ENCODE measurements around the gene PDGFD.
A peak's percentile ranks its signal among the peaks of the same experiment; 100 is the strongest.

PDGFD gene

DNA sequence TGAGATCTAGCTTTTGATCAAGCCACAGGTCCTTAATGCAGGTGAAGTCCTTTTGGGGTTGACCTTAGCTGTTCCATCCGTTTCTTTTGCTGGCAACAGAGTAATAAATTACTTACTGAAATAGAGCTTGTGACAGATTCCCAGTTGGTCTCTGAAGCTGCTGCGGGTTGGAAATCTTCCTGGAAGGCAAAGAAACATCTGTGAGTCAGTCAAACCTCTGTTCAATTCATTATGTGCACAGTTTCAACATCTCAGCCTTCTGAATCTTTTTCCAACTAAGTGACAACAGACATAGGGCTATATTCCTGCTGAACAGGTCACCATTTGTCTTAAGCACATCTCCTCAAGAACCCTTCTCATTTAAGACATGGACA, 216.4 kb downstream of the PDGFD start:
- DNase-seq = no peak

- no peak for DNase-seq
These were observed 217.0 kb downstream of the PDGFD start for GRCh38 chr11:103946793-103947545.

GRCh38 chr11:103944251-103944940, 219.6 kb downstream of the PDGFD start:
- DNase-seq = no peak

DNA sequence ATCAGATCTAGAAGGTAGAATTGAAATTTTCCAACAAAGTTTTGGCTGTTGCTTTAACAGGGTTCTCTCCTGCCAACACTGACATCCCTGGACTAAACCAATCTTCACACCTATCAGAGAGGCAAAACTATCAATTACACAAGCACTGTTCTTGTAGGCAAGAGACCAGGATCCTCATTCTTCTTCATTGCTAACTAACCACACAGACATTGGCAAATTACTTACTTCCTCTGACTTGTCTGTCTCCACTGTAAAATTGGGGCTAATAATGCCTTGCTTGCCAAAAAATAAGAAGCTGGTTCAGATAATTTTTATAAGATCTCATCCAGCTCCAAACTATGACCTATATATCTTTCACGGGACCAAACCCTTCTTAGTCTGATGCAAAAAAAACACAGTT, 221.3 kb downstream of the PDGFD start:
- no peak for DNase-seq

DNA sequence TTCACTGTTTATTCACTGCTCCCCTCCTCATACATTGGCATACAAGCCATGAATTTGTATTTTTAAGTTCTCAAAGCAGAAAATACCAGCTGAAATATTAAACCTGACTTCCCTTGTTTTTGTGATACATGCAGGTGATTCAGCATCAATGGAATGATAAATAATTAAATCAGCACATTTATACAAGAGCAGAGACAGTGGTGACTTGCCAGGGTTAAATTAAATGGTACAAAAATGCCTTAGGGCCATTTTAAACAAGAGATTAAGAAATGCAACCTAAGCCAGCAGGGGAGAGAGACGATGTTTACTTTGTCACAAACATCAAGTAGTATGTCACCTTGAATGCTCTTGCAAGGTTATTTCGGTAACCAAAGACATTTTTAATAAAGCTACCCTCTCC, 223.4 kb downstream of the PDGFD start:
- DNase-seq = no peak

DNA sequence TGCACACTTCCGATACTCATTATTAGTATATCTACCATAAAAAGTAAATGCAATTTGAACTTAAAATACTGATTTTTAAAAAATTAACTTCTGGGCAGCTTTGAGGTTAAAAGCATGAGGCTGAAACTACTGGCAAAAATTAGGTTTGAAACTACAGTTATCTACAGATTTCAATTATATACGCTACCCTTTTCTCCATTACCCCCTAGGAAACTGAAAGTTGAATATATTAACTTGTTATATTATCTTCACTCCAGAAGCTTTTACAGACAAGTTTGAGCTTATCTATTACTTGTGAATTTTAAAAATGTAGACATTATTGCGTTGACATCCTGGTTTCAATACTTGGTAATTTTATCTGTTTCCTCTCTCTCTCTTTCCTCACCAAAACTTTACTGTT, 224.3 kb downstream of the PDGFD start:
- no peak for DNase-seq

DNA sequence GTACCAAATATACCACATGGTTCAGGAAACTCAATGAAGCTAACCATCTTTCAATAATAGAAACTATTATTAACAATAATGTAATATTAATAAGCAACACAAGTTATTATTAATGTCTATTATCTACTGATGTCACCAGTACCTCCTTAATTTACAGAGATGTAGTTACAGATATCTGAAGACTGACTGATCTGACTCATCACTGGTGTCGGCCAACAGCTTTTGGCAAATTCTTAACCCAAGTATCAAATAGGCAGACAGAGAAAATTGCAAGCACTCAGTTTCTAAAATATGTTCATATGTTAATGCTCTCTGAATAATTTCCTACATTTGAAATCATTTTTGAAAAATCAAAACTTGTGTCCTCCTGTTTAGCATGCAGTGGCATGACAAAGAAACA, 227.9 kb downstream of the PDGFD start:
- DNase-seq = no peak

GRCh38 chr11:103935219-103935618, 228.7 kb downstream of the PDGFD start:
- DNase-seq = no peak

DNA sequence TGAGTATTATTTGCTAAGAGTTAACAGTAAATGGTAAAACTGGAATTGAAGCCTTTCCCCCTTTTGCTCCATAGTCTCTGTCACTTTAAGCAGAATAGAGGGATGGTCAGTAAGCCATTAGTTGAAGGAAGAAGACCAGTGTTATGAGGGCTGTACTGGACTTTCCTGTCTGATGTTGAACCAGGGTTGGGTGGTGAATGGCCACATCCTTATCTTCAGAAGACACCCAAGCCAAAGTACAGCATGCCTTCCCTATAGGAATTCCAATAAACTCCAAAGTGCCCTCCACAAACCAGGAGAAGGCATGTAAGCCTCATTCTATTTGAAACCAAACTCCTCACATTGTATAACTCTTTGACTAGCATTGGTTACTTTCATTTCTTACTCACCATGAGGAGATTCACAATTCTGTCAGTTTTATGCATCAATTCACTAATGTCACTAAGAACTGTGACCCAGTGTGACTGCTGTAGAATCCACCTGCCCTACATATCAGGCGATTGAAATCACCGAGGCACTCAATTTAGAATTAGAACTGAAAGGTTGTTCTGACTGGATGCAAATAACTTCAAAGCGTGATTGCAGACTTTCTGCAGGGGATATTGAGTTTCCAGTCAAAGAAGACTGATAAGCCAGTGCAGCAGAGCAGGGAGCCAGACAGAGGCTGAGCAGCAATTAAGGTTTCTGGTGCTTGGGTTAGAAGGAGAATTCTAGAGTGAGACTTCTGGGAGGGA, 234.6 kb downstream of the PDGFD start:
- DNase-seq = no peak

GRCh38 chr11:103928802-103929161, 235.2 kb downstream of the PDGFD start:
- DNase-seq = no peak

DNA sequence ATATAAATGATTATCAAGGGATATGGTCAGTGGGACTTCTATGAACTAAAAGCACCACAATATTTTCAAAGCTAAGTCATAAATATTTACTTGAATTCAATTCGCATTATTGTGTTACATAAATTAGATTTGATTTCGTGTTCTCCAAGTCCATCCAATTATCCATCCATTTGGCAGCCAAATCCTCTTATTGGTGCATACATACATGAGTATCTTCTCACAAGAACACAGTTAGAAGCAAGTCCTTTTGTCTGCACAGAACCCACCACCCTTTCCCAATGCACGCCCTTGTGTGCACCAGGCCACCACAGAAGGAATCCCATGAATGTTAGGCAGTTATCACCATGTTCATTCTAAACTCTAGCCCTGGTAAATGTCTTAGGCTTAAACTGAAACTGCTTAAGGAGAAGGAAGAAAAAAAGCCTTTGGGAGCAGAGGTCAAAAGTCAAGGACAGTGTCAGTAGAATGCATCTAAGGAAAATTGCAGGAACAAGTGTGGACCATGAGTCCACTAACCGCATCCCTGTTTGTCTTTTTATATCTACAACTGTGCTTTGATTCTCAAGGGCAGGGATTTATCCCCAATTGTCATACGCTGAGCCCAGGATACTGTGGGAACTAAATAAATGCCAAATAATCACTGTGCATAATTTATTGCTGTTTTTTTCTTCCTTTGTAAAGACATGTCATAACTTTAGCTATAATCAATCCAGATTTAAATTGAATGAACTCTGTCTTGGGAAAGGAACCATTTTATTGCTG, 235.7 kb downstream of the PDGFD start:
- DNase-seq = no peak

DNA sequence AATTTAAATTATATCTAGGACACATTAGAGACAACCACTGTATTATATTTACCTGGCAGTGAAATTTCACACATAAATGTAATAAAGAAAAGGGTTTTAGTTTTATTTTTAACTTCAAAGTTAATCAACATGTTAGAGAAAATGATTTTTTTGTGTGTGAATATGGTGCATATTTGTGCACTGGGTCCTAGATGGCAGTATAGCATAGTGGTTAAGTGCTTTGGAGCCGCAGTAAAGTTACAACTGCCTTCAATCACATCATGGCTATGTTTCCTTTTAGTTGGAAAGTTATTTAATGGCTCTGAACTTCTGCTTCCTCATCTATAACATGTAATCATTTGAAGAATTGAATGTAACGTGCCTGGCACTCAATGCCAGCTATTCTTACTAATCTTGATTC, 236.4 kb downstream of the PDGFD start:
- peak; percentile 58 for DNase-seq

DNA sequence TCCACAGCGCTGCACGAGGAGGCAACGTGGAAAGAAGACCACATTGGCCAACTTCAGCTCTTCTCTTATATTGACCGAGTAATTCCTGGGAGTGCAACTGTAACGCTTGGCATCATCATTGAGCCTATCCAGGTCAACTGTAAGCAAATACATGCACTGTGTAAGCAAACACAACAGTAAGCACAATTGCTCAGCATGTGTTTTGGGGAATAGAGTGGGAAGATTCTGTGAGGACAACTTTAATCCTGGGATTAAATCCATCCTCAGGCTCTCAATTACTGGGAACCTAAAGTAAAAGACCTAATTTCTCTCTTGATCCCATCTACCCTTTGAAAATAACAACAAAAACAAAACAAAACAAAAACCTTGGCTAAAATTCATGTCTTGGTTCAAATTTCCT, 237.0 kb downstream of the PDGFD start:
- DNase-seq = peak; percentile 36

GRCh38 chr11:103924166-103925013, 239.6 kb downstream of the PDGFD start:
- DNase-seq = peak; percentile 37

- DNase-seq = peak; percentile 94
These were observed 240.5 kb downstream of the PDGFD start for GRCh38 chr11:103923451-103923931.

- no peak for DNase-seq
These were observed 243.0 kb downstream of the PDGFD start for GRCh38 chr11:103920933-103921332.

GRCh38 chr11:103920449-103920848, 243.5 kb downstream of the PDGFD start:
- DNase-seq = no peak

- DNase-seq = no peak
These were observed 253.2 kb downstream of the PDGFD start for GRCh38 chr11:103910721-103911120.

DNA sequence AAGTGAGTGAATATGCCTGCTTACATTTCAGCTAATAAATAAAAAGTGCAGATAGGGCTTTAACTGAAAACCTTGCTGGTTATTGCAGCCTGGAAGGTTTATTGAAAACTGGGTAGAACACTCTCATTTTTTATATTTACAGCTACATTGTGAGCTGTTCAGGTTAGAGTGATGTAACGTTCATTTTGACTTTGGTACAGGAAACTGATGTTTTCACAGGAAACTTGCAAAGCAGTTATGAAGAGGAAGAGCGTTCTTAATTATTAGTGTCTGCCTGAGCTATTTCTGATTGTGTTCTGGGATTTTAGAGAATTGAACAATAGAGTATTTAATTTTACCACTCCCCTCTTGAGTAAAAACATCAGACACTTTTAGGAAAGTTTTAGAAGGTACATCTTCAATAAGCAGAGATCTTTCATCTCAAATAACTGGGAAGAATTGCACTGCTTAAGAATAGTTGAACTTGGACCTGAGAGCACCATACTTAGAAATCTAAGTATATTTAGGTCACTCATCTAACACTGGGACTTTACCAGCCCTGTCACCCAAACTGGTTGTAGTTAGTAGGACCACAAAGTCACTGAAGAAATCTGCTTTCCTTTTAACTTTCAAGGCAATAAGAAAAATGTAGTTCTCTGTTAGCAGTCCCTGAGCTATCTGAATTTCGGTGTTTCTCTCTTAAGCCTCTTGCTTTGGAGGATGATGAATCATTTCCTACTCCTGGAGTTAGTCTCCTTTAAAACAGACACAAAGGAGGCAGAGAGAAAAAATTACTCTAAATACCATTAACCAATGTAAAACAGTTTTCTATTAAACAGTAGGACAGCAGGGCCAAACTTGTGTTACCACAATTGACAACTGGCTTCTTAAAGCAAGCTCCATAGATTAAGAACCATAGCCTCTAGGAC, 256.1 kb downstream of the PDGFD start:
- no peak for DNase-seq

DNA sequence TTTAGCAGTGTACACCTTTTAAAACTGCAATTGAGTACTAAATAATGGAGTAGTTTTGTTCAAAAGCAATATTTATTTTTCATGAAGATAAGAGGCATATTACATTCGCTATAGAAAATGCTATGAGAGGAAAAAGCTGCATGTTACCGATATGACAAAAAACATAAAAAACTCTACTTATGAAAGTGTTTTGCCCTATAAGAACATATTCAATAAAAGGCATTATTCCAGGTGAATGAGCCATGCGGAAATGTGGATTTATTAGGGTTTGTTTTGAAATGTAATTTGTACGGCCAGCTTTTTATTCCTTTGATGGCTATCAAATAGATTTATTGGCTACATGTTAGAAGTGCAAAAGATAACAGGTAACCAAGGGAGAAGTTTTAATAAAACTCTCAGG, 256.8 kb downstream of the PDGFD start:
- no peak for DNase-seq

GRCh38 chr11:103906291-103906867, 257.6 kb downstream of the PDGFD start:
- no peak for DNase-seq
